OCI-LY7 (cell line): ENCODE results near the gene GREB1. TPM values are rescaled to one million over a fixed set of nuclear protein-coding genes. Genes with fewer than 3 reads are reported as not detected.

ENCODE experiments used
- BruUV-seq: library from RNA; stranded (reverse); fragments of 400-500 nt; replicated peaks from 2 replicates; lab custom pipeline; 2021; lab: Mats Ljungman, UMichigan
- CTCF ChIA-PET: fragments of 300-600 bp; sonication (Branson Sonifier 250); formaldehyde crosslinking; loops from one replicate; lab custom pipeline; 2022; ENCODE audit warnings: antibody characterized with exemption; ENCODE audit not compliant: unreplicated experiment; lab: Charles Lee
- POLR2A ChIA-PET: fragments of 300-600 bp; sonication (Branson Sonifier 250); formaldehyde crosslinking; loops from one replicate; lab custom pipeline; 2022; ENCODE audit warnings: antibody characterized with exemption; lab: Charles Lee
- DNase-seq: peaks from one replicate; pipeline ENCODE4 v3.0.0-alpha.2; 2015; ENCODE audit warnings: low spot score
- H2AFZ ChIP-seq: fragments of 200-600 bp; sonication (generic), shearing (Covaris generic); 2 replicates; pipeline ENCODE4 v1.6.1; 2014; ENCODE audit warnings: mild to moderate bottlenecking, antibody characterized with exemption, low read length, moderate library complexity
- H3K27ac ChIP-seq: fragments of 200-600 bp; sonication (generic); 2 replicates; pipeline ENCODE4 v1.5.1; 2014; ENCODE audit warnings: mixed run types, low read depth, mild to moderate bottlenecking, moderate library complexity, low read length, inconsistent platforms; ENCODE audit not compliant: poor library complexity, severe bottlenecking
- H3K36me3 ChIP-seq: fragments of 200-600 bp; sonication (generic); 2 replicates; pipeline ENCODE4 v1.6.1; 2014; ENCODE audit warnings: mild to moderate bottlenecking, antibody characterized with exemption, low read length, moderate library complexity, mixed read lengths; ENCODE audit not compliant: insufficient read depth
- H3K4me1 ChIP-seq: fragments of 200-600 bp; sonication (generic); 2 replicates; pipeline ENCODE4 v1.5.1; 2014; ENCODE audit warnings: mild to moderate bottlenecking, low read length; ENCODE audit not compliant: insufficient read depth, poor library complexity, severe bottlenecking
- H3K4me2 ChIP-seq: fragments of 200-600 bp; sonication (generic); 2 replicates; pipeline ENCODE4 v1.6.1; 2014; ENCODE audit warnings: mild to moderate bottlenecking, low read length
- H3K4me3 ChIP-seq: fragments of 200-600 bp; sonication (generic); 2 replicates; pipeline ENCODE4 v1.5.1; 2014; ENCODE audit warnings: mild to moderate bottlenecking, low read depth, low read length; ENCODE audit not compliant: poor library complexity, severe bottlenecking
- H3K79me2 ChIP-seq: fragments of 200-600 bp; sonication (generic); 2 replicates; pipeline ENCODE4 v1.6.1; 2016; ENCODE audit warnings: low read depth, mild to moderate bottlenecking, low read length, moderate library complexity, mixed read lengths; ENCODE audit not compliant: insufficient read depth
- H3K9me2 ChIP-seq: fragments of 200-600 bp; sonication (generic); 2 replicates; pipeline ENCODE4 v1.6.1; 2016; ENCODE audit warnings: mild to moderate bottlenecking, low read length, mixed read lengths; ENCODE audit not compliant: insufficient read depth
- H3K9me3 ChIP-seq: fragments of 200-600 bp; sonication (generic); 2 replicates; pipeline ENCODE4 v1.6.1; 2014; ENCODE audit warnings: mild to moderate bottlenecking, mixed run types, low read length, mixed read lengths
- H4K20me1 ChIP-seq: fragments of 200-600 bp; sonication (generic); 2 replicates; pipeline ENCODE4 v1.6.1; 2014; ENCODE audit warnings: mild to moderate bottlenecking, antibody characterized with exemption, low read length, moderate library complexity, mixed read lengths; ENCODE audit not compliant: insufficient read depth
- CTCF ChIP-seq: fragments of 200-600 bp; sonication (generic); conservative IDR thresholded peaks from 2 replicates; pipeline ENCODE4 v1.5.1; 2014; ENCODE audit warnings: mild to moderate bottlenecking, antibody characterized with exemption, low read length, moderate library complexity, mixed read lengths
- EZH2phosphoT487 ChIP-seq: fragments of 200-600 bp; sonication (generic); IDR thresholded peaks from 2 replicates; pipeline ENCODE4 v1.6.1; 2018; ENCODE audit warnings: low read depth, borderline replicate concordance, mild to moderate bottlenecking, mixed run types, antibody characterized with exemption, low read length, moderate library complexity, mixed read lengths
- intact Hi-C: fragments of 100-400 bp; cut with micrococcal nuclease; formaldehyde crosslinking; loops from one replicate; pipeline ENCODE4 v1.10.0; 2022; ENCODE audit not compliant: unreplicated experiment
- total RNA-seq, 2 experiments: library from RNA; depleted of rRNA in 1 of 2; stranded (reverse); fragments of >200 nt in 1 of 2; shearing (Covaris generic) in 1 of 2; gene quantifications; 2 replicates each; pipeline ENCODE4 v1.2.3, GENCODE V29; 2014 to 2022

The GREB1 gene
- total RNA-seq, 2 experiments from 2014 or later, result 3.5 to 8.4 TPM

DNA sequence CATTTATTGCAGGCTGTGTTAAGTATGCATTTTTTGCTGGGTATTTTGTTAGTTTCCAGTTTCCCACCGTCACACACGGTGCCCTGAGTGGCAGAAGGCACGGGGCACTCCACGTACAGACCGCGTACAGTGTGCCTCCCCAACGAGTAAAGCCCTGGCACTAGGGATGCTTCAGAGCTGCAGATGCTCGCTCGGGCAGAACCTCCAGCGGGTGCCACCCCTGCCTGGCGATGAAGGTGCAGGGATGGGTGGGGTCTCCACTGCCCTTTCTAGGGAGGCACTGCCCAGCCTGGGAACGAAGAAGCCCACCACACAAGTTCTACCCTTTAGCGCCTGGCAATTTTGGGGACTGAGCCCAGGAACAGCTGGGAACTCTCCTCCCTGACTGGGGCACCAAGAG is 4.1 kb downstream of the GREB1 start:
- no peaks in the 10 kb centered on the region for H3K9me2 ChIP-seq
- H3K4me3 ChIP-seq, result no peak overlapping the region
- DNase-seq, result no peak
- ChIA-PET POLR2A (no interaction called here), CTCF (no interaction called here)
- H3K36me3 ChIP-seq, result no peaks in the 10 kb centered on the region
- intact Hi-C loops, result no loop called here
- H3K79me2 ChIP-seq, result no peaks in the 10 kb centered on the region
- no peak overlapping the region for H2AFZ ChIP-seq
- no TSS peak for BruUV-seq
- no peak for TF ChIP-seq CTCF
- no peak for TF ChIP-seq EZH2phosphoT487
- H3K4me1 ChIP-seq, result no peaks in the 10 kb centered on the region
- no peak overlapping the region for H3K27ac ChIP-seq
- H4K20me1 ChIP-seq, result no peaks in the 10 kb centered on the region
- no peaks in the 10 kb centered on the region for H3K9me3 ChIP-seq
- no peak overlapping the region for H3K4me2 ChIP-seq

- TF ChIP-seq CTCF, result no peak
- TF ChIP-seq EZH2phosphoT487, result no peak
- Histone ChIP-seq H3K9me3 (no peaks in the 10 kb centered on the region), H3K9me2 (no peaks in the 10 kb centered on the region), H3K79me2 (no peaks in the 10 kb centered on the region), H2AFZ (no peak overlapping the region), H3K4me2 (no peak overlapping the region), H4K20me1 (no peaks in the 10 kb centered on the region), H3K36me3 (no peaks in the 10 kb centered on the region), H3K27ac (no peak overlapping the region), H3K4me3 (no peak overlapping the region), H3K4me1 (no peaks in the 10 kb centered on the region)
- CTCF ChIA-PET, result no interaction called here
- intact Hi-C loops, result no loop called here
- POLR2A ChIA-PET, result interaction anchor here (0.7 kb wide), 1 partner anchor 545 kb away, joined by 5 read pairs; no protein-coding TSS in a partner anchor
- BruUV-seq, result no TSS peak
- DNase-seq, result no peak
These were observed 5.7 kb downstream of the GREB1 start for GRCh38 chr2:11539317-11540147.
